Neural cell (in vitro differentiated cells): ENCODE results near the gene IGF1R. TPM values are rescaled to one million over a fixed set of nuclear protein-coding genes. Genes with fewer than 3 reads are reported as not detected.

ENCODE experiments used
- H2AFZ ChIP-seq: fragments of 200-600, 300-800 bp; sonication (generic), shearing (Covaris generic); 2 replicates; pipeline ENCODE4 v1.6.0; 2014; ENCODE audit warnings: low read depth, mild to moderate bottlenecking, antibody characterized with exemption, low read length, moderate library complexity
- H3F3A ChIP-seq: fragments of 200-600 bp; shearing (Covaris generic); 2 replicates; pipeline ENCODE4 v1.6.1; 2016; ENCODE audit warnings: mild to moderate bottlenecking, moderate library complexity, mixed read lengths, antibody characterized with exemption, low read length; ENCODE audit not compliant: insufficient read depth, poor library complexity, severe bottlenecking
- H3K27ac ChIP-seq: fragments of 200-600, 300-800 bp; sonication (generic), shearing (Covaris generic); 2 replicates; pipeline ENCODE4 v1.5.1; 2014; ENCODE audit warnings: mild to moderate bottlenecking, low read length, moderate library complexity
- H3K27me3 ChIP-seq: fragments of 300-800, 200-600 bp; sonication (generic), shearing (Covaris generic); 2 replicates; pipeline ENCODE4 v1.6.0; 2014; ENCODE audit warnings: mild to moderate bottlenecking, low read depth, low read length, moderate library complexity; ENCODE audit not compliant: insufficient read depth
- H3K36me3 ChIP-seq: fragments of 300-800, 200-600 bp; sonication (generic), shearing (Covaris generic); 2 replicates; pipeline ENCODE4 v1.5.1; 2014; ENCODE audit warnings: mild to moderate bottlenecking, antibody characterized with exemption, low read length, moderate library complexity; ENCODE audit not compliant: insufficient read depth
- H3K4me2 ChIP-seq: fragments of 300-800, 200-600 bp; sonication (generic), shearing (Covaris generic); 2 replicates; pipeline ENCODE4 v1.6.0; 2014; ENCODE audit warnings: mild to moderate bottlenecking, low read length
- H3K4me3 ChIP-seq: fragments of 300-800, 200-600 bp; sonication (generic), shearing (Covaris generic); 2 replicates; pipeline ENCODE4 v1.5.1; 2014; ENCODE audit warnings: mild to moderate bottlenecking, low read length, moderate library complexity
- H3K79me2 ChIP-seq: fragments of 200-600 bp; shearing (Covaris generic); replicated peaks from 2 replicates; pipeline ENCODE4 v1.6.0; 2014; ENCODE audit warnings: mild to moderate bottlenecking, low read length, moderate library complexity; ENCODE audit not compliant: insufficient read depth
- H3K9ac ChIP-seq: fragments of 300-800, 200-600 bp; sonication (generic), shearing (Covaris generic); 2 replicates; pipeline ENCODE4 v1.6.1; 2016; ENCODE audit warnings: mild to moderate bottlenecking, low read length, mixed read lengths
- H3K9me2 ChIP-seq: fragments of 200-600 bp; shearing (Covaris generic); 2 replicates; pipeline ENCODE4 v1.6.1; 2016; ENCODE audit warnings: mild to moderate bottlenecking, low read length, mixed read lengths; ENCODE audit not compliant: insufficient read depth
- H3K9me3 ChIP-seq: fragments of 200-600, 300-800 bp; sonication (generic), shearing (Covaris generic); 2 replicates; pipeline ENCODE4 v1.6.1; 2016; ENCODE audit warnings: mild to moderate bottlenecking, mixed run types, low read length, moderate library complexity, mixed read lengths
- H4K20me1 ChIP-seq: fragments of 200-600 bp; shearing (Covaris generic); 2 replicates; pipeline ENCODE4 v1.6.1; 2016; ENCODE audit warnings: mild to moderate bottlenecking, mixed run types; ENCODE audit not compliant: insufficient read depth
- EP300 ChIP-seq: fragments of 450-650 bp; conservative IDR thresholded peaks from 2 replicates; pipeline ENCODE4 v1.6.1; 2014; ENCODE audit warnings: antibody characterized with exemption, mild to moderate bottlenecking, moderate library complexity; ENCODE audit not compliant: poor library complexity, severe bottlenecking
- EZH2 ChIP-seq: fragments of 200-600, 300-800 bp; shearing (Covaris generic), sonication (generic); IDR thresholded peaks from 2 replicates; pipeline ENCODE4 v1.6.1; 2014; ENCODE audit warnings: antibody characterized with exemption, low read length, borderline replicate concordance, mild to moderate bottlenecking; ENCODE audit not compliant: insufficient read depth, poor library complexity, severe bottlenecking
- MXI1 ChIP-seq: fragments of 450-650 bp; conservative IDR thresholded peaks from 2 replicates; pipeline ENCODE4 v1.6.1; 2014; ENCODE audit warnings: antibody characterized with exemption, mild to moderate bottlenecking; ENCODE audit not compliant: poor library complexity, severe bottlenecking
- POLR2AphosphoS5 ChIP-seq: IDR thresholded peaks from 2 replicates; pipeline ENCODE4 v1.6.1; 2012
- RAD21 ChIP-seq: fragments of 450-650 bp; conservative IDR thresholded peaks from 2 replicates; pipeline ENCODE4 v1.6.1; 2014; ENCODE audit warnings: antibody characterized with exemption, mild to moderate bottlenecking, moderate library complexity
- SMC3 ChIP-seq: fragments of 450-650 bp; conservative IDR thresholded peaks from 2 replicates; pipeline ENCODE4 v1.6.1; 2014; ENCODE audit warnings: antibody characterized with exemption, mild to moderate bottlenecking, moderate library complexity; ENCODE audit not compliant: poor library complexity
- TAF1 ChIP-seq: IDR thresholded peaks from 2 replicates; pipeline ENCODE4 v1.6.1; 2012; ENCODE audit warnings: low read depth
- polyA plus RNA-seq: library from polyadenylated mRNA; depleted of rRNA; stranded (reverse); fragments of >200 nt; gene quantifications from 2 replicates; pipeline ENCODE4 v1.2.3, GENCODE V29; 2014
- TF ChIP-seq, protein P1 (sequence below): IDR thresholded peaks from 2 replicates; pipeline ENCODE4 v1.6.1; 2012; ENCODE audit warnings: borderline replicate concordance
- TF ChIP-seq, protein P2 (sequence below): fragments of 450-650 bp; IDR thresholded peaks from 2 replicates; pipeline ENCODE4 v1.5.1; 2014; ENCODE audit warnings: antibody characterized with exemption, mild to moderate bottlenecking, moderate library complexity; ENCODE audit not compliant: poor library complexity, severe bottlenecking

Gene IGF1R
- polyA plus RNA-seq, 1 donor from 2014 or later: 10.9 TPM

DNA sequence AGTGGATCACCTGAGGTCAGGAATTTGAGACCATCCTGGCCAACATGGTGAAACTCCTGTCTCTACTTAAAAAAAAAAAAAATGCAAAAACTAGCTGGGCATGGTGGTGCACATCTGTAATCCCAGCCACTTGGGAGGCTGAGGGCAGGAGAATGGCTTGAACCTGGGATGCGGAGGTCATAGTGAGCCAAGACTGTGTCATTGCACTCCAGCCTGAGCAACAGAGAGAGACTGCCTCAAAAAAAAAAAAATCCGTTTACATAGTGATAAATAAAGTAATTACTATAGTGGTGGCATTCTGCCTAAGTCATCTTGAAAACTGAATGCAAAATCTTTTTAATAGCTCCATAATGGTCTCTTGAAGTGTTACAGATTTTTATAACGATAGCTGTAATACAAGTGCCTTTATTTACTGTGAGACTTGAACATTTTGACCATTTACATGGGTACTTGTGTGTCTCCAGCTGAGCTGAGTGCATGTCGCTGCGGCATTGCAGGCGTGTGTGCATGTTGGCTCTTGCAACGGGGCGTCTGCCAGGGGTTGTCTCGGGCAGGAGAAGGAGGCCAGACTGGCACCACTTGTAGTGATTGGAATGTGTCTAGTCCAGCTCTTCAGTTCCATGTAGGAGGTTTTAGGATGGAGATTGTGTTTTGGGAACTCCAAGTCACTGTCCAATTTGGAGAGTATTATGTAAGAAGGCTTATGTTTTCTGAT, 111.9 kb downstream of the IGF1R start:
- no peaks in the 10 kb centered on the region for H3F3A ChIP-seq
- no peaks in the 10 kb centered on the region for H3K9me3 ChIP-seq
- H3K36me3 ChIP-seq: no peaks in the 10 kb centered on the region
- H3K9me2 ChIP-seq: no peaks in the 10 kb centered on the region
- H3K27ac ChIP-seq: no peak overlapping the region
- H4K20me1 ChIP-seq: no peaks in the 10 kb centered on the region
- no peak overlapping the region for H3K4me3 ChIP-seq
- H2AFZ ChIP-seq: no peak overlapping the region
- H3K9ac ChIP-seq: no peak overlapping the region
- peaks cover 62% of the 10 kb centered on the region for H3K79me2 ChIP-seq
- no peak overlapping the region for H3K4me2 ChIP-seq
- no peaks in the 10 kb centered on the region for H3K27me3 ChIP-seq
- TF ChIP-seq EP300 (no peak), TAF1 (no peak), EZH2 (no peak), SMC3 (no peak), MXI1 (no peak), RAD21 (no peak), POLR2AphosphoS5 (no peak)
- TF ChIP-seq, protein P1, sequence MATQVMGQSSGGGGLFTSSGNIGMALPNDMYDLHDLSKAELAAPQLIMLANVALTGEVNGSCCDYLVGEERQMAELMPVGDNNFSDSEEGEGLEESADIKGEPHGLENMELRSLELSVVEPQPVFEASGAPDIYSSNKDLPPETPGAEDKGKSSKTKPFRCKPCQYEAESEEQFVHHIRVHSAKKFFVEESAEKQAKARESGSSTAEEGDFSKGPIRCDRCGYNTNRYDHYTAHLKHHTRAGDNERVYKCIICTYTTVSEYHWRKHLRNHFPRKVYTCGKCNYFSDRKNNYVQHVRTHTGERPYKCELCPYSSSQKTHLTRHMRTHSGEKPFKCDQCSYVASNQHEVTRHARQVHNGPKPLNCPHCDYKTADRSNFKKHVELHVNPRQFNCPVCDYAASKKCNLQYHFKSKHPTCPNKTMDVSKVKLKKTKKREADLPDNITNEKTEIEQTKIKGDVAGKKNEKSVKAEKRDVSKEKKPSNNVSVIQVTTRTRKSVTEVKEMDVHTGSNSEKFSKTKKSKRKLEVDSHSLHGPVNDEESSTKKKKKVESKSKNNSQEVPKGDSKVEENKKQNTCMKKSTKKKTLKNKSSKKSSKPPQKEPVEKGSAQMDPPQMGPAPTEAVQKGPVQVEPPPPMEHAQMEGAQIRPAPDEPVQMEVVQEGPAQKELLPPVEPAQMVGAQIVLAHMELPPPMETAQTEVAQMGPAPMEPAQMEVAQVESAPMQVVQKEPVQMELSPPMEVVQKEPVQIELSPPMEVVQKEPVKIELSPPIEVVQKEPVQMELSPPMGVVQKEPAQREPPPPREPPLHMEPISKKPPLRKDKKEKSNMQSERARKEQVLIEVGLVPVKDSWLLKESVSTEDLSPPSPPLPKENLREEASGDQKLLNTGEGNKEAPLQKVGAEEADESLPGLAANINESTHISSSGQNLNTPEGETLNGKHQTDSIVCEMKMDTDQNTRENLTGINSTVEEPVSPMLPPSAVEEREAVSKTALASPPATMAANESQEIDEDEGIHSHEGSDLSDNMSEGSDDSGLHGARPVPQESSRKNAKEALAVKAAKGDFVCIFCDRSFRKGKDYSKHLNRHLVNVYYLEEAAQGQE: no peak
- TF ChIP-seq, protein P2, sequence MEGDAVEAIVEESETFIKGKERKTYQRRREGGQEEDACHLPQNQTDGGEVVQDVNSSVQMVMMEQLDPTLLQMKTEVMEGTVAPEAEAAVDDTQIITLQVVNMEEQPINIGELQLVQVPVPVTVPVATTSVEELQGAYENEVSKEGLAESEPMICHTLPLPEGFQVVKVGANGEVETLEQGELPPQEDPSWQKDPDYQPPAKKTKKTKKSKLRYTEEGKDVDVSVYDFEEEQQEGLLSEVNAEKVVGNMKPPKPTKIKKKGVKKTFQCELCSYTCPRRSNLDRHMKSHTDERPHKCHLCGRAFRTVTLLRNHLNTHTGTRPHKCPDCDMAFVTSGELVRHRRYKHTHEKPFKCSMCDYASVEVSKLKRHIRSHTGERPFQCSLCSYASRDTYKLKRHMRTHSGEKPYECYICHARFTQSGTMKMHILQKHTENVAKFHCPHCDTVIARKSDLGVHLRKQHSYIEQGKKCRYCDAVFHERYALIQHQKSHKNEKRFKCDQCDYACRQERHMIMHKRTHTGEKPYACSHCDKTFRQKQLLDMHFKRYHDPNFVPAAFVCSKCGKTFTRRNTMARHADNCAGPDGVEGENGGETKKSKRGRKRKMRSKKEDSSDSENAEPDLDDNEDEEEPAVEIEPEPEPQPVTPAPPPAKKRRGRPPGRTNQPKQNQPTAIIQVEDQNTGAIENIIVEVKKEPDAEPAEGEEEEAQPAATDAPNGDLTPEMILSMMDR: no peak

- no peak overlapping the region for H2AFZ ChIP-seq
- no peaks in the 10 kb centered on the region for H3K9me2 ChIP-seq
- H3K27ac ChIP-seq: no peak overlapping the region
- no peak overlapping the region for H3K9ac ChIP-seq
- no peaks in the 10 kb centered on the region for H3K9me3 ChIP-seq
- peaks cover 62% of the 10 kb centered on the region for H3K79me2 ChIP-seq
- no peak for TF ChIP-seq RAD21
- TF ChIP-seq EP300: no peak
- TF ChIP-seq, protein P1: no peak
- TF ChIP-seq TAF1: no peak
- TF ChIP-seq SMC3: no peak
- TF ChIP-seq, protein P2: no peak
- no peak for TF ChIP-seq MXI1
- no peak for TF ChIP-seq EZH2
- no peak for TF ChIP-seq POLR2AphosphoS5
- H4K20me1 ChIP-seq: no peaks in the 10 kb centered on the region
- no peak overlapping the region for H3K4me3 ChIP-seq
- no peaks in the 10 kb centered on the region for H3F3A ChIP-seq
- H3K36me3 ChIP-seq: no peaks in the 10 kb centered on the region
- H3K4me2 ChIP-seq: no peak overlapping the region
- H3K27me3 ChIP-seq: no peaks in the 10 kb centered on the region
Measured at GRCh38 chr15:98760975-98761374, 112.6 kb downstream of the IGF1R start.
